Hepatocyte (in vitro differentiated cells): ENCODE data around the gene CDC42EP5. TPM values are rescaled to one million over a fixed set of nuclear protein-coding genes. Genes with fewer than 3 reads are reported as not detected.

ENCODE experiments used
- DNase-seq: peaks from one replicate; pipeline ENCODE4 v3.0.0-alpha.2; 2016; ENCODE audit warnings: low spot score
- H2AFZ ChIP-seq: fragments of 200-600 bp; sonication (generic); 2 replicates; pipeline ENCODE4 v1.6.0; 2016; ENCODE audit warnings: antibody characterized with exemption, mild to moderate bottlenecking
- H3K27ac ChIP-seq: fragments of 200-600 bp; sonication (generic); 2 replicates; pipeline ENCODE4 v1.5.1; 2016; ENCODE audit warnings: mild to moderate bottlenecking
- H3K27me3 ChIP-seq: fragments of 200-600 bp; sonication (generic); 2 replicates; pipeline ENCODE4 v1.6.1; 2016
- H3K36me3 ChIP-seq: fragments of 200-600 bp; sonication (generic); replicated peaks from 2 replicates; pipeline ENCODE4 v1.5.1; 2016; ENCODE audit warnings: low read depth; ENCODE audit not compliant: insufficient read depth
- H3K4me1 ChIP-seq: fragments of 200-600 bp; sonication (generic); 2 replicates; pipeline ENCODE4 v1.5.1; 2016; ENCODE audit warnings: mild to moderate bottlenecking, moderate library complexity; ENCODE audit not compliant: insufficient read depth
- H3K4me2 ChIP-seq: fragments of 200-600 bp; sonication (generic); 2 replicates; pipeline ENCODE4 v1.6.0; 2016
- H3K4me3 ChIP-seq: fragments of 200-600 bp; sonication (generic); 2 replicates; pipeline ENCODE4 v1.5.1; 2016; ENCODE audit warnings: mild to moderate bottlenecking
- H3K79me2 ChIP-seq: fragments of 200-600 bp; sonication (generic); 2 replicates; pipeline ENCODE4 v1.6.0; 2017; ENCODE audit warnings: mild to moderate bottlenecking
- H3K9me2 ChIP-seq: fragments of 200-600 bp; sonication (generic); replicated peaks from 2 replicates; pipeline ENCODE4 v1.6.0; 2017; ENCODE audit warnings: mild to moderate bottlenecking; ENCODE audit not compliant: insufficient read depth
- H3K9me3 ChIP-seq: fragments of 200-600 bp; sonication (generic); 2 replicates; pipeline ENCODE4 v1.5.1; 2016; ENCODE audit warnings: low read depth, mild to moderate bottlenecking
- H4K20me1 ChIP-seq: fragments of 200-600 bp; sonication (generic); 2 replicates; pipeline ENCODE4 v1.6.0; 2016; ENCODE audit warnings: mild to moderate bottlenecking; ENCODE audit not compliant: insufficient read depth, poor library complexity, severe bottlenecking
- CTCF ChIP-seq: fragments of 200-600 bp; sonication (generic); IDR thresholded peaks from 2 replicates; pipeline ENCODE4 v1.5.1; 2016; ENCODE audit warnings: antibody characterized with exemption, mild to moderate bottlenecking; ENCODE audit not compliant: poor library complexity
- EZH2 ChIP-seq: fragments of 200-600 bp; sonication (generic); IDR thresholded peaks from 2 replicates; pipeline ENCODE4 v1.6.1; 2016; ENCODE audit warnings: antibody characterized with exemption, mild to moderate bottlenecking, borderline replicate concordance
- EZH2phosphoT487 ChIP-seq: fragments of 200-600 bp; sonication (generic); IDR thresholded peaks from one replicate; pipeline ENCODE4 v1.6.1; 2018; ENCODE audit warnings: antibody characterized with exemption, mild to moderate bottlenecking, low read depth, moderate library complexity; ENCODE audit not compliant: unreplicated experiment, severe bottlenecking
- WGBS: methylation state at CpG from one replicate; pipeline ENCODE4 v1.1.6; 2016; ENCODE audit warnings: low lambda C conversion rate; ENCODE audit errors: missing lambda C conversion rate; 5-methylcytosine and 5-hydroxymethylcytosine counted together
- polyA plus RNA-seq: library from polyadenylated mRNA; unstranded; fragments of >200 nt; fragmentation: Nextera tagmentation; extraction: Ambion mirVana; gene quantifications from 2 replicates; pipeline ENCODE4 v1.2.1, GENCODE V29; 2016
- total RNA-seq: library from RNA; depleted of rRNA; stranded (reverse); fragments of >200 nt; gene quantifications from 2 replicates; pipeline ENCODE4 v1.2.3, GENCODE V29; 2014

CDC42EP5 gene
- total and polyA plus RNA-seq, 2 experiments from 2014 or later, result 46.8 to 71.2 TPM

- TF ChIP-seq CTCF (no peak), EZH2 (no peak), EZH2phosphoT487 (no peak)
- H4K20me1 ChIP-seq, result peaks cover 5% of the 10 kb centered on the region
- H3K4me2 ChIP-seq, result no peak overlapping the region
- no peaks in the 10 kb centered on the region for H3K36me3 ChIP-seq
- H3K27me3 ChIP-seq, result peaks cover 14% of the 10 kb centered on the region
- peaks cover 11% of the 10 kb centered on the region for H3K4me1 ChIP-seq
- H2AFZ ChIP-seq, result no peak overlapping the region
- H3K79me2 ChIP-seq, result no peaks in the 10 kb centered on the region
- no peaks in the 10 kb centered on the region for H3K9me3 ChIP-seq
- H3K27ac ChIP-seq, result no peak overlapping the region
- no peaks in the 10 kb centered on the region for H3K9me2 ChIP-seq
- no peak overlapping the region for H3K4me3 ChIP-seq
- no peak for DNase-seq
- 95% methylated on average over 11 of the region's 11 CpGs for whole genome bisulfite sequencing
Measured at GRCh38 chr19:54427586-54427985, 45.5 kb downstream of the CDC42EP5 start.

GRCh38 chr19:54426291-54426931, 46.7 kb downstream of the CDC42EP5 start:
- Histone ChIP-seq H3K36me3 (no peaks in the 10 kb centered on the region), H3K27ac (no peak overlapping the region), H3K79me2 (no peaks in the 10 kb centered on the region), H3K27me3 (peaks cover 25% of the 10 kb centered on the region), H3K9me3 (no peaks in the 10 kb centered on the region), H3K4me1 (peaks cover 9% of the 10 kb centered on the region), H4K20me1 (peaks cover 3% of the 10 kb centered on the region), H3K9me2 (no peaks in the 10 kb centered on the region), H2AFZ (no peak overlapping the region), H3K4me2 (no peak overlapping the region), H3K4me3 (no peak overlapping the region)
- TF ChIP-seq EZH2 (no peak), EZH2phosphoT487 (no peak), CTCF (no peak)
- 75% methylated on average over 17 of the region's 17 CpGs for WGBS
- no peak for DNase-seq

- 88% methylated on average over 5 of the region's 5 CpGs for WGBS
- TF ChIP-seq EZH2phosphoT487 (no peak), EZH2 (no peak), CTCF (no peak)
- Histone ChIP-seq H3K27ac (no peak overlapping the region), H3K9me2 (no peaks in the 10 kb centered on the region), H4K20me1 (no peaks in the 10 kb centered on the region), H3K36me3 (no peaks in the 10 kb centered on the region), H3K4me2 (no peak overlapping the region), H3K27me3 (peaks cover 29% of the 10 kb centered on the region), H3K9me3 (no peaks in the 10 kb centered on the region), H3K4me3 (no peak overlapping the region), H3K79me2 (no peaks in the 10 kb centered on the region), H2AFZ (no peak overlapping the region), H3K4me1 (no peaks in the 10 kb centered on the region)
- DNase-seq, result no peak
Measured at GRCh38 chr19:54425382-54425723, 47.7 kb downstream of the CDC42EP5 start.
